NCI-H146 treated with DMSO at 0.1 percent for 48 hours (cell line): Measurements from ENCODE around the gene MTCL1.

Experiments
- DNase-seq: peaks from one replicate; lab custom pipeline; 2025; ENCODE audit not compliant: unreplicated experiment; lab: John Stamatoyannopoulos, UW

The MTCL1 gene

GRCh38 chr18:8826971-8827370 lies 121.6 kb downstream of the MTCL1 start:
- no peak for DNase-seq

- DNase-seq = no peak
These were observed 122.9 kb downstream of the MTCL1 start for GRCh38 chr18:8828300-8828699.

GRCh38 chr18:8828798-8829197 lies 123.4 kb downstream of the MTCL1 start:
- no peak for DNase-seq

- no peak for DNase-seq
These were observed 125.0 kb downstream of the MTCL1 start for GRCh38 chr18:8830067-8831060.

- no peak for DNase-seq
These were observed 125.8 kb downstream of the MTCL1 start for GRCh38 chr18:8831112-8831511.

GRCh38 chr18:8831531-8831930 lies 126.2 kb downstream of the MTCL1 start:
- DNase-seq = no peak

- no peak for DNase-seq
These were observed 128.1 kb downstream of the MTCL1 start for GRCh38 chr18:8833480-8833879.

GRCh38 chr18:8834881-8835280 lies 129.5 kb downstream of the MTCL1 start:
- no peak for DNase-seq

GRCh38 chr18:8835521-8835953 lies 130.2 kb downstream of the MTCL1 start:
- DNase-seq = no peak

GRCh38 chr18:8839281-8839680 lies 133.9 kb downstream of the MTCL1 start:
- DNase-seq = no peak

GRCh38 chr18:8841781-8842485 lies 136.6 kb downstream of the MTCL1 start:
- no peak for DNase-seq

GRCh38 chr18:8842506-8842905 lies 137.2 kb downstream of the MTCL1 start:
- DNase-seq = no peak

GRCh38 chr18:8843005-8843404 lies 137.6 kb downstream of the MTCL1 start:
- no peak for DNase-seq

- peak; percentile 96 for DNase-seq
These were observed 139.4 kb downstream of the MTCL1 start for GRCh38 chr18:8844721-8845148.

GRCh38 chr18:8845506-8845905 lies 140.2 kb downstream of the MTCL1 start:
- DNase-seq = no peak

GRCh38 chr18:8847066-8847755 lies 141.9 kb downstream of the MTCL1 start:
- DNase-seq = no peak

- no peak for DNase-seq
These were observed 142.5 kb downstream of the MTCL1 start for GRCh38 chr18:8847900-8848299.

GRCh38 chr18:8848541-8848940 lies 143.2 kb downstream of the MTCL1 start:
- no peak for DNase-seq

GRCh38 chr18:8849696-8850095 lies 144.3 kb downstream of the MTCL1 start:
- no peak for DNase-seq

- no peak for DNase-seq
These were observed 146.3 kb downstream of the MTCL1 start for GRCh38 chr18:8851659-8852058.

- DNase-seq = no peak
These were observed 149.2 kb downstream of the MTCL1 start for GRCh38 chr18:8854550-8854949.
